ENCODE results near the gene EIF4EBP3.
A peak's percentile ranks its signal among the peaks of the same experiment; 100 is the strongest.

The EIF4EBP3 gene

DNA sequence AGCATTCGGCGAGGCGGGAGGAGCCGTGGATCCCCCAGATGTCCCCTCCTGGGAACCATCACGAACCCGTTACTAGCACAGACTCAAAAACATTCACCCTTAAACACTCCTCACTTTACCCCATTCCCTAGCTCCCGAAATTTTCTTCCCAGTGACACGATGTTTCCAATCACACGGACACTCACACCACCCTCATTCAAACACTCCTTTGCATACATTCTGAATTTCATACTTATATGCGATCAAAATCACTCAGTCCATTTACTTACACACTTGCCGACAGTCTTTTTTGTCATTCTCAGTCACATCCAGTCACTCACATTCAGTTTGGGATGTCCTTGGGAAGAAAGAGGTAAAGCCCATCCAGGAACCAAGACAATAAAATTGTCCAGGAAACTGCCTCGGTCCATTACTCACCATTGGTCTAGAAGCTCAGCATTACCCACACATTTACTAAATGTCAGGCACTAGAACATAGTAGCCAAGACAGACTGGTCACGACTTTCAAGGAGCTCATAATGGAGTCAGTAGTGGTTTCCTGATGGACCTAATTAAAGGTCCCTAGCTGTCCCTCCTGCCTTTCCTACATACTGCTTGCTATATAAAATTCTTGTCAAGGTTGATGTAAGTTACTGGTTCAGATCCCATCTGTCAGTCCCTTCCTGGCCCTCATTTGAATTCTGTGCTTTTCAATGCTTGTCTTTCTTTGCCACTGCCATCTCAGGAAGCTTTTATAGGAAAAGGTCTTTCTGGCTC lies 17.7 kb downstream of the EIF4EBP3 start:
- H3K27ac ChIP-seq (ENCODE audit: insufficient read depth, low read depth, low read length, poor library complexity, severe bottlenecking): no peak overlapping the region
- H3K27me3 ChIP-seq (ENCODE audit: control insufficient read depth, insufficient read depth, low read length, poor library complexity, severe bottlenecking): no peaks in the 10 kb centered on the region
- 6 to 7% methylated on average over 13 of the region's 13 CpGs for WGBS, 2 experiments
- peaks cover 15% of the 10 kb centered on the region for H3K36me3 ChIP-seq (ENCODE audit: control insufficient read depth, insufficient read depth, low read length)
- peak overlapping the region; percentile 89 for H3K4me3 ChIP-seq (ENCODE audit: insufficient read depth, low read depth, low read length)
- peaks cover 13% of the 10 kb centered on the region for H3K4me1 ChIP-seq (ENCODE audit: control insufficient read depth, insufficient read depth, low read length)
- H3K9me3 ChIP-seq (ENCODE audit: control insufficient read depth, low read length): no peaks in the 10 kb centered on the region

DNA sequence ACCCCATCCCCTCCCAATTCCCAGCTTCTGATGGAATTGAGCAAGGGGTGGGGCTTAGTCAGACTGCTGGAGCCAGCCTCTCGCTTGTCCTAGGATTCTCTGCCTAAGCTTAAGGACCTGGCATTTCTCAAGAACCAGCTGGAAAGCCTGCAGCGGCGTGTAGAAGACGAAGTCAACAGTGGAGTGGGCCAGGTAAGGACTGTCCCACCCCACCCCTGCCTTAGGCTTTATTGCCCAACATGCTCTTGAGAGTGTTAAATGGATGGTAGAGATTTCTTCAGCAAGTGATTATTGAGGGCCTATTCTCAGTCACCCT lies 18.3 kb downstream of the EIF4EBP3 start:
- Histone ChIP-seq H3K4me1 (ENCODE audit: control insufficient read depth, insufficient read depth, low read length) (peaks cover 13% of the 10 kb centered on the region), H3K36me3 (ENCODE audit: control insufficient read depth, insufficient read depth, low read length) (peaks cover 15% of the 10 kb centered on the region), H3K27me3 (ENCODE audit: control insufficient read depth, insufficient read depth, low read length, poor library complexity, severe bottlenecking) (no peaks in the 10 kb centered on the region), H3K4me3 (ENCODE audit: insufficient read depth, low read depth, low read length) (peak overlapping the region; percentile 89), H3K9me3 (ENCODE audit: control insufficient read depth, low read length) (no peaks in the 10 kb centered on the region), H3K27ac (ENCODE audit: insufficient read depth, low read depth, low read length, poor library complexity, severe bottlenecking) (no peak overlapping the region)
- WGBS, 2 experiments: 90 to 95% methylated on average over 4 of the region's 4 CpGs

DNA sequence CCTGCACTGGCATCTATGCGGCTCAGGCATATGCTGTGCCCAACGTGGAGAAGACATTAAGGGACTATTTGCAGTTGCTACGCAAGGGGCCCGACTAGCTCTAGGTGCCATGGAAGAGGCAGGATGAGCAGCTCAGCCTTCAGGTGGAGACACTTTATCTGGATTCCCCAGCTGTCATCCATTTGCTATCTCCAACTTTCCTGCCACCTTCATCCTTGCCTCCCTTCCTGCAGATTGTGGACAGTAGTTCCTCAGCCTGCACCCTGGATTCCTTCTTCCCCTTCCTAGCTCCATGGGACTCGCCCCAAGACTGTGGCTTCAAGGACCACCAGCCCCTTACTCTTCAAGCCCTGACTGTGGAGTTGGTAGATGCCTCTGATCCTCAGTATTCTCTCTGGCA lies 19.2 kb downstream of the EIF4EBP3 start:
- no peaks in the 10 kb centered on the region for H3K9me3 ChIP-seq (ENCODE audit: control insufficient read depth, low read length)
- H3K27me3 ChIP-seq (ENCODE audit: control insufficient read depth, insufficient read depth, low read length, poor library complexity, severe bottlenecking): no peaks in the 10 kb centered on the region
- H3K4me1 ChIP-seq (ENCODE audit: control insufficient read depth, insufficient read depth, low read length): peaks cover 13% of the 10 kb centered on the region
- H3K27ac ChIP-seq (ENCODE audit: insufficient read depth, low read depth, low read length, poor library complexity, severe bottlenecking): no peak overlapping the region
- H3K36me3 ChIP-seq (ENCODE audit: control insufficient read depth, insufficient read depth, low read length): peaks cover 15% of the 10 kb centered on the region
- 93 to 95% methylated on average over 5 of the region's 5 CpGs for WGBS, 2 experiments
- H3K4me3 ChIP-seq (ENCODE audit: insufficient read depth, low read depth, low read length): no peak overlapping the region

DNA sequence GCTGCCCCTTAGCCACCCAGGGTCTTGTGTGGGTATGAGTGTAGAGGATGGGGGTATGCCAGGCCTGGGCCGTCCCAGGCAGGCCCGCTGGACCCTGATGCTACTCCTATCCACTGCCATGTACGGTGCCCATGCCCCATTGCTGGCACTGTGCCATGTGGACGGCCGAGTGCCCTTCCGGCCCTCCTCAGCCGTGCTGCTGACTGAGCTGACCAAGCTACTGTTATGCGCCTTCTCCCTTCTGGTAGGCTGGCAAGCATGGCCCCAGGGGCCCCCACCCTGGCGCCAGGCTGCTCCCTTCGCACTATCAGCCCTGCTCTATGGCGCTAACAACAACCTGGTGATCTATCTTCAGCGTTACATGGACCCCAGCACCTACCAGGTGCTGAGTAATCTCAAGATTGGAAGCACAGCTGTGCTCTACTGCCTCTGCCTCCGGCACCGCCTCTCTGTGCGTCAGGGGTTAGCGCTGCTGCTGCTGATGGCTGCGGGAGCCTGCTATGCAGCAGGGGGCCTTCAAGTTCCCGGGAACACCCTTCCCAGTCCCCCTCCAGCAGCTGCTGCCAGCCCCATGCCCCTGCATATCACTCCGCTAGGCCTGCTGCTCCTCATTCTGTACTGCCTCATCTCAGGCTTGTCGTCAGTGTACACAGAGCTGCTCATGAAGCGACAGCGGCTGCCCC lies 19.8 kb downstream of the EIF4EBP3 start:
- H3K27me3 ChIP-seq (ENCODE audit: control insufficient read depth, insufficient read depth, low read length, poor library complexity, severe bottlenecking): no peaks in the 10 kb centered on the region
- H3K27ac ChIP-seq (ENCODE audit: insufficient read depth, low read depth, low read length, poor library complexity, severe bottlenecking): no peak overlapping the region
- 95% methylated on average over 22 of the region's 22 CpGs for WGBS, 2 experiments
- H3K4me1 ChIP-seq (ENCODE audit: control insufficient read depth, insufficient read depth, low read length): peaks cover 13% of the 10 kb centered on the region
- no peaks in the 10 kb centered on the region for H3K9me3 ChIP-seq (ENCODE audit: control insufficient read depth, low read length)
- no peak overlapping the region for H3K4me3 ChIP-seq (ENCODE audit: insufficient read depth, low read depth, low read length)
- peaks cover 15% of the 10 kb centered on the region for H3K36me3 ChIP-seq (ENCODE audit: control insufficient read depth, insufficient read depth, low read length)

DNA sequence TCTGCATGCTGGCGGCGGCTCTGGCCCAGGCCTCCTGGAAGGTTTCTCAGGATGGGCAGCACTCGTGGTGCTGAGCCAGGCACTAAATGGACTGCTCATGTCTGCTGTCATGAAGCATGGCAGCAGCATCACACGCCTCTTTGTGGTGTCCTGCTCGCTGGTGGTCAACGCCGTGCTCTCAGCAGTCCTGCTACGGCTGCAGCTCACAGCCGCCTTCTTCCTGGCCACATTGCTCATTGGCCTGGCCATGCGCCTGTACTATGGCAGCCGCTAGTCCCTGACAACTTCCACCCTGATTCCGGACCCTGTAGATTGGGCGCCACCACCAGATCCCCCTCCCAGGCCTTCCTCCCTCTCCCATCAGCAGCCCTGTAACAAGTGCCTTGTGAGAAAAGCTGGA lies 20.4 kb downstream of the EIF4EBP3 start:
- Histone ChIP-seq H3K4me3 (ENCODE audit: insufficient read depth, low read depth, low read length) (no peak overlapping the region), H3K27ac (ENCODE audit: insufficient read depth, low read depth, low read length, poor library complexity, severe bottlenecking) (no peak overlapping the region), H3K36me3 (ENCODE audit: control insufficient read depth, insufficient read depth, low read length) (peaks cover 15% of the 10 kb centered on the region), H3K9me3 (ENCODE audit: control insufficient read depth, low read length) (no peaks in the 10 kb centered on the region), H3K4me1 (ENCODE audit: control insufficient read depth, insufficient read depth, low read length) (peaks cover 13% of the 10 kb centered on the region), H3K27me3 (ENCODE audit: control insufficient read depth, insufficient read depth, low read length, poor library complexity, severe bottlenecking) (no peaks in the 10 kb centered on the region)
- WGBS, 2 experiments: 94 to 97% methylated on average over 13 of the region's 13 CpGs

DNA sequence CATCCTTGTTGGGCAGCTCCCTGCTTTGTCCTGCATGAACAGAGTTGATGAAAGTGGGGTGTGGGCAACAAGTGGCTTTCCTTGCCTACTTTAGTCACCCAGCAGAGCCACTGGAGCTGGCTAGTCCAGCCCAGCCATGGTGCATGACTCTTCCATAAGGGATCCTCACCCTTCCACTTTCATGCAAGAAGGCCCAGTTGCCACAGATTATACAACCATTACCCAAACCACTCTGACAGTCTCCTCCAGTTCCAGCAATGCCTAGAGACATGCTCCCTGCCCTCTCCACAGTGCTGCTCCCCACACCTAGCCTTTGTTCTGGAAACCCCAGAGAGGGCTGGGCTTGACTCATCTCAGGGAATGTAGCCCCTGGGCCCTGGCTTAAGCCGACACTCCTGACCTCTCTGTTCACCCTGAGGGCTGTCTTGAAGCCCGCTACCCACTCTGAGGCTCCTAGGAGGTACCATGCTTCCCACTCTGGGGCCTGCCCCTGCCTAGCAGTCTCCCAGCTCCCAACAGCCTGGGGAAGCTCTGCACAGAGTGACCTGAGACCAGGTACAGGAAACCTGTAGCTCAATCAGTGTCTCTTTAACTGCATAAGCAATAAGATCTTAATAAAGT lies 21.1 kb downstream of the EIF4EBP3 start:
- Histone ChIP-seq H3K4me3 (ENCODE audit: insufficient read depth, low read depth, low read length) (no peak overlapping the region), H3K36me3 (ENCODE audit: control insufficient read depth, insufficient read depth, low read length) (peaks cover 15% of the 10 kb centered on the region), H3K4me1 (ENCODE audit: control insufficient read depth, insufficient read depth, low read length) (peaks cover 8% of the 10 kb centered on the region), H3K9me3 (ENCODE audit: control insufficient read depth, low read length) (no peaks in the 10 kb centered on the region), H3K27ac (ENCODE audit: insufficient read depth, low read depth, low read length, poor library complexity, severe bottlenecking) (no peak overlapping the region), H3K27me3 (ENCODE audit: control insufficient read depth, insufficient read depth, low read length, poor library complexity, severe bottlenecking) (no peaks in the 10 kb centered on the region)
- 90 to 95% methylated on average over 2 of the region's 2 CpGs for WGBS, 2 experiments

DNA sequence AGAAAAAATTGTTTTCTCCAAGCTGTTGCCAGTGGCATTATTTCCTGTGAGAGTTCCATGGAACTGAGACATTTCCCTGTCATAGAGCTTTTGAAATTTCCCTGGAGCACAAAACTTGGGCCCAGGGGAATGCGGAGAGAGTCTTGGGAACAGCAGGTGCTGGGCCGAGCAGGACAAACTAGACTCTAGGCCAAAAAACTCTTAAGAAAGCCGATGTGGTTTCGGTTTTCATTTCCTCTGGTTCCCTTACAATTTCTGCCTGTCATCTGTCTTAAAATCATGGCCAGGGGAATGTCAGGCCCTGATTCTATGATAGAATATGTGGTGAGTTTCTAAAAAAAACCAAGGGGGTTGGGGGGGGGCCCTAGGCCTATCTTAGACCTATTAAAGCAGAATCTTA lies 21.7 kb downstream of the EIF4EBP3 start:
- 89 to 90% methylated on average over 4 of the region's 4 CpGs for WGBS, 2 experiments
- peaks cover 6% of the 10 kb centered on the region for H3K4me1 ChIP-seq (ENCODE audit: control insufficient read depth, insufficient read depth, low read length)
- no peaks in the 10 kb centered on the region for H3K9me3 ChIP-seq (ENCODE audit: control insufficient read depth, low read length)
- peaks cover 15% of the 10 kb centered on the region for H3K36me3 ChIP-seq (ENCODE audit: control insufficient read depth, insufficient read depth, low read length)
- no peak overlapping the region for H3K4me3 ChIP-seq (ENCODE audit: insufficient read depth, low read depth, low read length)
- H3K27ac ChIP-seq (ENCODE audit: insufficient read depth, low read depth, low read length, poor library complexity, severe bottlenecking): no peak overlapping the region
- H3K27me3 ChIP-seq (ENCODE audit: control insufficient read depth, insufficient read depth, low read length, poor library complexity, severe bottlenecking): no peaks in the 10 kb centered on the region

DNA sequence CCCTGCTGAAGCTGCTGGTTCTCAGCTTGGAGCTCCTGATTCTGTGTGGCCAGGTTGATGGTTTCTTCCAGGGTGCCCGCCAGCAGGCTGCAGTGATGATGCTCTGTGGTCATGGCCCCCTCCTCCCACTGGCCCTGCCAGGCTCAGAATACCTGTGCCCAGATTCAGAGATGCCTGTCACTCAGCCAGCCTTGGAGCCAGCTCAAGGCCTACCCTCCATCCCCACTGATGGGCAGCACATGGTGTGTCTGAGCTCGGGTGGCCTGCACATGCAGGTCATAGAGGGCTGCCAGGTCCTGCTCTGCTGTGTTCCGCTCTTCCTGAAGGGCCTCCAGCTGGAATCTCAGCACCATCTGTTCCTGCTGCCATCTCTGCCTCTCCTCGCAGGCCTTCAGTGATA lies 22.6 kb downstream of the EIF4EBP3 start:
- 90 to 96% methylated on average over 4 of the region's 4 CpGs for WGBS, 2 experiments
- H3K36me3 ChIP-seq (ENCODE audit: control insufficient read depth, insufficient read depth, low read length): peaks cover 15% of the 10 kb centered on the region
- H3K27ac ChIP-seq (ENCODE audit: insufficient read depth, low read depth, low read length, poor library complexity, severe bottlenecking): no peak overlapping the region
- no peaks in the 10 kb centered on the region for H3K9me3 ChIP-seq (ENCODE audit: control insufficient read depth, low read length)
- no peak overlapping the region for H3K4me3 ChIP-seq (ENCODE audit: insufficient read depth, low read depth, low read length)
- peaks cover 6% of the 10 kb centered on the region for H3K4me1 ChIP-seq (ENCODE audit: control insufficient read depth, insufficient read depth, low read length)
- H3K27me3 ChIP-seq (ENCODE audit: control insufficient read depth, insufficient read depth, low read length, poor library complexity, severe bottlenecking): no peaks in the 10 kb centered on the region

DNA sequence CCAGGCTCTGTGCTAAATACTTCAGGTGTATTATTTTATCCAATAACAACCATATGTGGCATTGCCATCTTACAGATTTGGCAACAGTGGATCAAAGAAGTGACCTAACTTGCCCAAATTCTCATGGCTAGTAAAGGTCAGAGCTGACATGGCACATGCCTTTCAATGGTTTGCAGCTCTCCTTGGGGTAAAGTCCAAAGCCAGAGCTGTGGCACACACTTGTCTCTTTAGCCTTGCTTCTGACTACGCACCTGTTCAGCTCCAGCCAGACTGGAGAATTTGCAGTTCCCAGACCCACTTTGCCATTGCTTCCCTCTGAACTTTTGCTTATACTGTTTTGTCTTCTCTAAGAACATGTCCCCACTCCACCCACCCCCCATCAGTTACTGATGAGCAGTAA lies 23.0 kb downstream of the EIF4EBP3 start:
- H3K9me3 ChIP-seq (ENCODE audit: control insufficient read depth, low read length): no peaks in the 10 kb centered on the region
- 91 to 92% methylated on average over 1 of the region's 1 CpG for WGBS, 2 experiments
- H3K27me3 ChIP-seq (ENCODE audit: control insufficient read depth, insufficient read depth, low read length, poor library complexity, severe bottlenecking): no peaks in the 10 kb centered on the region
- peaks cover 4% of the 10 kb centered on the region for H3K4me1 ChIP-seq (ENCODE audit: control insufficient read depth, insufficient read depth, low read length)
- H3K4me3 ChIP-seq (ENCODE audit: insufficient read depth, low read depth, low read length): no peak overlapping the region
- no peak overlapping the region for H3K27ac ChIP-seq (ENCODE audit: insufficient read depth, low read depth, low read length, poor library complexity, severe bottlenecking)
- H3K36me3 ChIP-seq (ENCODE audit: control insufficient read depth, insufficient read depth, low read length): peaks cover 15% of the 10 kb centered on the region

DNA sequence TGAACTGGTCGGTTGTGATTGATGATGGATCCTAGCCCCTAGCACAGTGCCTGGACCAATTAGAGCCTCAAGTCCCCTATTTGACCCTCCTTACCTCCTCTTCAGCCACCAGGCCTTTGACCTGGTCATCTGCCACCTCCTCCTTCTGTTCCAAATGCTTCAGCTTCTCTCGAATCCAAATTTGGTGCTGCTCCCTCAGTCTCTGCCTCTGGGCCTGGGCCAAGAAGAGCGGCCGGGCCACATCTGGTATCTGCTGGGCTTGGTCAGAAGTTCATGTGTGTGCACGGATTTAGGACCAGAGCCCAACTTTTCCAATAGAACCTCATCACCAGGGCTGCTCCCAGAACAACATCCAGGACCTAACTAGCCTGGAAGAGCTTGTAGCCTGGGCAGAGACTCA lies 23.6 kb downstream of the EIF4EBP3 start:
- H3K4me1 ChIP-seq (ENCODE audit: control insufficient read depth, insufficient read depth, low read length): no peaks in the 10 kb centered on the region
- no peak overlapping the region for H3K27ac ChIP-seq (ENCODE audit: insufficient read depth, low read depth, low read length, poor library complexity, severe bottlenecking)
- peaks cover 15% of the 10 kb centered on the region for H3K36me3 ChIP-seq (ENCODE audit: control insufficient read depth, insufficient read depth, low read length)
- no peaks in the 10 kb centered on the region for H3K9me3 ChIP-seq (ENCODE audit: control insufficient read depth, low read length)
- no peak overlapping the region for H3K4me3 ChIP-seq (ENCODE audit: insufficient read depth, low read depth, low read length)
- H3K27me3 ChIP-seq (ENCODE audit: control insufficient read depth, insufficient read depth, low read length, poor library complexity, severe bottlenecking): no peaks in the 10 kb centered on the region
- 88 to 94% methylated on average over 5 of the region's 5 CpGs for WGBS, 2 experiments

All from ectodermal cell (in vitro differentiated cells).